Inferior parietal cortex (tissue), 1 donor: ENCODE results near the gene LAP3.
"Not testable (repeated sequence)": the region's sequence is repeated elsewhere in the genome, so short reads cannot be mapped to it uniquely, and the experiment has no call there.

Experiments used
- DNase-seq: peaks from one replicate; pipeline ENCODE4 v3.0.0-alpha.2; 2016; ENCODE audit errors: extremely low spot score

LAP3 gene

DNA sequence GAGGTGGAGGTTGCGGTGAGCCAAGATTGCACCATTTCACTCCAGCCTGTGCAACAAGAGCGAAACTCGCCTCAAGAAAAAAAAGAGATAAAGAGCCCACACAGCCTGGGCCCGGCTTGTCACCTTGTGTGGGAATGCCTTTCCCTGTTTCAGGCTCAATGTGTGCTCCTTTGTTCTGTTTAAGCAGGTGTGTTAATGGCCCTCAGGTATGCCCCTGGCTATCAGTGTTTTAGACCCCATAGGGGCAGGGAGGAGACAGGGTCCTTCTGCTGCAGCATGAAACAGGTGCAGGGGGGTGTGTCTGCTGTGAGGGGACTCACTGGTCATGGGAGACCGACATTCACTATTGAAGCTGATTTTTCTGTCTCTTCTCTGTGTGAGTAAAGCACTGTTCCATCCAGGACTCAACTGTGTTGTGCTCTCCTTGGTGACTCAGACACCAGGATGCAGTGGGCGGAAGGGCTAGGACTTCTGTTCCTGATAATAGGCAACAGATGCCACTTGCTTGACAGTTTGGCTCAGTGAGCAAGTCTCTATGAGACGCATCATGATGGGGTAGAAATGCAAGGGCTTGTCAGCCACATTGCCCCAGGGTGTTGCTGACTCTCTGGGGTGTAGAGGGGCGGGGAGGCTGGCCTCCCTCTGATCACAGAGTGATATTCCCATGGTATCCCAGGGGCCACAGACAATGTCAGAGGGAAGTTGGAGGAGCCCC lies 15.6 kb upstream of the LAP3 start:
- DNase-seq, result peak; percentile 41

DNA sequence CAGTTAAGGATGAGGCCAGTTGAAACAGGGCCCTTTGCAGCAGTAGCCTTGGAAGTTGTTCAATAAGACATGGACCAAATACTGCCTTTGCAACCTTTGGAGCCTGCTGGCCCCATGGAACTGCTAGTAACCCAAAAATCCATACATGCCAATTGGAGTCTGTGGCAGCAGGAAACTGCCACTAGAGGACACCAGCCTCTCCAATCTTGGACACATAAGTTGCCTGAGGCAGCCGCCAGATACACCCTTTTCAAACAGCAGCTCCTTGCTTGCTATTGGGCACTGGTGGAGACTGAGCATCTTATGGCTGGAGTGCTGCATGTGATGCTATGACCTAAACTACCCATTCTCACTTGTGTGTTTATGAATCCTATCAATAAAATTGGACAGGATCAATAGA lies 14.8 kb upstream of the LAP3 start:
- DNase-seq, result no peak

DNA sequence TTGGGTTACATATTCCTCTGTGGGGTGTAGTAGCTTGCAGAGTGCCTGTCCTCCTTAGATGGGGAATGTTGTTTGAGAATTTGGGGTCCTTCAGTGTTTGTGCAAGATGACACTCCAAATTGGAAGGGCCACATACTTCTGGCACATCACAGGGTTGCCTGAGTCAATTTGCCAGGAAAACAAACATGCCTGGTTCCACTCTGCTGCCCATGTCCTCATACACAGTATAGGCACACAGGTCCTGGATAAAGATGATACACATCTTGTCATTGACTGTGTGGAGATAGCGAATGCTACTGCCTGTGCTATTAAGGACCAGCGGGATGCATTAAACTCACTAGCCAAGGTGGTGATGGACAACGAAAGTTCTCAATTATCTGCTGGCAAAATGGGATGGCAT lies 11.2 kb upstream of the LAP3 start:
- no peak for DNase-seq

DNA sequence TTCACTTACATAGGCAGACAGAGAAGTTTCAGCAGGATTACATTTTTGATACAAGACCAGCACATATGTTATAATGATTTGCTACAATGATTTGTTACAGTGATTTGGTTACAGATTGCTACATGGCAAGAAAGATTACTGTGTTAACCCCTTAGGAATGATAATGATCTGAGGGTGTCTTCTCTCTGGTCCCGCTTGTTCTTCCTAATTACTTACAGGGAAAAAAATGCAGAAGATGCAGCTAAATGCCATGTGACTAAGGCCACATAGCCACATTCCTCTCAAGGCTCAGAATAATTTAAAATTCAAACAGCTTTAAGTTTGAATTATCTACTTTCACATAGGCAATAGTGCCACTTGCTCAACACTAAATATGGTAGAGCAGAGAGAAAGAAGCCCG lies 9.7 kb upstream of the LAP3 start:
- no peak for DNase-seq

- no peak for DNase-seq
Measured at GRCh38 chr4:17574206-17574605, 2.8 kb upstream of the LAP3 start.

- DNase-seq, result not testable (repeated sequence)
Measured at GRCh38 chr4:17575177-17575576, 1.8 kb upstream of the LAP3 start.

DNA sequence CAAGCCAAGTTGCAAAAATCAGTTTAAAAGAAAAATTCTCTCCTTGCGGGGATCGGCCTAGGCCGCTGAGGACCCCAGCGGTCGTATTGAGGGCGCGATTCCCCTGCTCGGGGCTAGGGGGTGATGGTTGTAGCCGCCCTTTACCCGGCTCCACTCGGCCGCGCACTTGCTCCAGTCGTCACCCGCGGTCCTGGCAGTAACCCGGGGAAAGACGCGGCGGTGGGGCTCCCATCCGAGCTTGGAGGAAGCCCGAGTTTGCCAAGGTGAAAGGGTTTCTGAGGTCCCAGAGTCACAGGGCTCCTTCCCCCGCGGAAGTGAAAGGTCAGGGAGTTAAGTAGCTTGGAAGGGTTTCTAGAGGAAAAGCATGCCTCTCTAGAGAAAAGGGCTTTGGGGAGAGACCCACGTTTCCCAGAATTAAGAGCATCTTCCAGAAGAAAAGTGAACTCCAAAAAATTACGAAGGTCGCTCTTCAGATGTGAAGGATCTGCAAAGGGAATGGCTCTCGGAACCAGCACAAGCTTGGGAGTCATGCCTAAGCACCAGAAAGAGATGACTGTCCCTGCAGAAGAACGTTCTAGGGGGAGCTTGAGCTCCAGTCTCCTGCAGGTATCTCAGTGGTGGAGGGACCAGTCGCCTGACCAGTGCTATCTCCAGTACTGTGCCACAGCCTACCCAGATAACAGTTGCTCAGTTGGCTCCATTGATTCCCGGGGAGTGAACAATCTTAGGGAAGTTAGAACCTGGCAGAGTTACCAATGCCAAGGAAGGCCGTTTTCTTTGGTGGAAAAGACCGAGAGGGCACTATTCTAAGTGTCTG lies 875 bp downstream of the LAP3 start:
- peak; percentile 10 for DNase-seq

GRCh38 chr4:17578482-17578891 lies 1.5 kb downstream of the LAP3 start:
- no peak for DNase-seq

DNA sequence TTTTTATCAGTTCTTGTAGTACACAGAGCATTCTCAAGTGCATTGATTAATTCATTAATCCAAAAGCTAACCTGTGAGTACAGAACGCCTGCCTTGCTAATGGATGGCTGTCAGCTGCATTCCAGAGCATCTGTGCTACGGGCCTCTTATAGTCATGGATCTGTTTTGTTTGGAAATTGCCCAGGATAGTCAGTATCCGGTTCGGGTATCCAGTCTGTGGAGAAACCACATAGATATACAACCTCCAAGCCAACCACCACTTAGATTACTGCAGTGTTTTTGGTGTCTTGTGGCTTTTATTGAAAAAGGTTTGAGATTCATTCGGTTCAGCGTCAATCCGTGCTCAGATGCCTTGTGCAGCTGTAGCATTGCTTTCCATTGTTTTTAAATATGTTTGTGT lies 4.0 kb downstream of the LAP3 start:
- no peak for DNase-seq

DNA sequence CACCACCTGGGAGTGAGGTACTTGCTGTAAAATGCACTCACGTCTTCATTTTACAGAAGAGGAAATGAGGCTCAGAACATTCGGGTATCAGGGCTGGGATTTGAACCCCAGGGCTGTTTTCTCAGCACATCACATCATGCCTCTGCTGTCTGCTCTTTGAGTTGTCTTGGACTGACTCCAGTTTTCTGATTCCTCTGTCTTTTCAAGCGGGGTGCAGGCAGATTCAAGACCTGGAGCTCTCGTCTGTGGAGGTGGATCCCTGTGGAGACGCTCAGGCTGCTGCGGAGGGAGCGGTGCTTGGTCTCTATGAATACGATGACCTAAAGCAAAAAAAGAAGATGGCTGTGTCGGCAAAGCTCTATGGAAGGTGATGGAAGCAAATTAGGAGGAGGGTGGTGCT lies 6.3 kb downstream of the LAP3 start:
- no peak for DNase-seq

GRCh38 chr4:17583941-17584340 lies 6.9 kb downstream of the LAP3 start:
- no peak for DNase-seq

GRCh38 chr4:17584521-17585213 lies 7.7 kb downstream of the LAP3 start:
- no peak for DNase-seq

DNA sequence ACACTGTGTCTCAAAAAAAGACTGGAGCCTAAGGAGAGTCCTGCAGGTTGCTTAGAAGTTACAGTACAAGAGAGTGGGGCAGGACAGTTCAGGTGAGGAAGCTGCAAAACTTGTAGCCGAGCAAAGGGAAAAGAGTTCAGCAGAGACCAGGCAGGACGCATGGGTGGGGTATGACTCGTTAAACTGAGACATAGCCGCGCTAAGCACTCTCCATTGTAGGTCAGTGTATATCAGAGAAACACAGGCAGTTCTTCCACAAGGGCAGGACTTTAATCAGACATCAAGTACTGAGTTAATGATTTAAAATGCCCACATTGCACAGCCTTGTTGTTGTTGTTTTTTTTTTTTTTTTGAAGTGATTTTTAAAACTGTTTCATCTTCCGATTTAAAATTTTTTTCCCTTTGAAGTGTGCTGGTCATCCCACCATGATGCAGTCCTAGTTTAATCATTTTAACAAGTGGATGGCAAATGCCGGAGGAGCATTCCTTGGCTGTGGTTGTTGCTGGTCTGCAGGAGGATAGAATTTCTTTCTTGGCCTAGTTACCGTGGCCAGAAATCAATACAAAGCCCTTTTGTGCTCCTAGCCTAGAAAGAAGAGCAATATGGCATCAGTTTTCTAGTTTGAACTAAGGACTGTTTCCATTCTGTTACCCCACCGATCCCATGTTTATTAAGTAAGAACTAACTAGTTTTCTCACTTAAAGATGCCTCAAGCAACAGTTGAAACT lies 10.3 kb downstream of the LAP3 start:
- DNase-seq, result peak; percentile 27

DNA sequence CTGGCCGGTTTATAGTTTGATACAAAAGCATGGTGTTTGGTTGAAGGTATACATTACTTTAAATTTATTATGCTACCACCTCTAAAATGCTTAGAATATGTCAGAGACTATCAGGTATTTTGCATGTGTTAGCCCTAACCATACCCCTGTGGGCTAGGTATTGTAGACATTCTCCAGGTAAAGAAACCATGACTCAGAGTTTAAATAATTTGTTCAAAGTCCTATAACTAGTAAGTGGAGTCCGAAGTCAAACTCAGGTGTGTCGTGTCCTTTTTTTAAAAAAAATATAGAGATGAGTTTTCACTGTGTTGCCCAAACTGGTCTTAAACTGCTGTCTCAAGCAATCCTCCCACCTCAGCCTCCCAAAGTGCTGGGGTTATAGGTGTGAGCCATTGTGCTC lies 12.4 kb downstream of the LAP3 start:
- DNase-seq, result no peak

DNA sequence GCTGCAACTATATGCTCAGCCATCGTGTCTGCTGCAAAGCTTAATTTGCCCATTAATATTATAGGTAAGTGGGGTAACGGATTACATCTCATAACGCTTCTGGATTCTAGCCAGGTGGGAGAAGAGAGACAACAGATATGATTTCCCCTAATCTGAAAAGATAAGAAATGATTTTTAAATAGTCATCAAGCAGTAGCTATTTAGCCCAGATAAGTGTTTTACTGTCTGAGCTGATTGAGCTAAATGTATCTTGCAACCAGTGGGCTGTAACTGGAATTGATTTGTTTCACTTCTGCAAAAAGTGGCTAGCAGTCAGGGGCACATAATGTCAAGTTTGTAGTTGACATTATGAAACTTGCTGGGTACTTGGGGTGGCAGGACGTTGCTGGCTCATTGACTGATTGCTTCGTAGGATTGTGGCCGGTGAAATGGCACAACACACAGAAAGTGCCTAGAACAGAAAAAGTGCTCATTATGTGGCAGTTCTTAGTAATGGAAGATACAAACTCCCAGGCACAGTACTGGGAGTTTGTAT lies 18.5 kb downstream of the LAP3 start:
- no peak for DNase-seq

DNA sequence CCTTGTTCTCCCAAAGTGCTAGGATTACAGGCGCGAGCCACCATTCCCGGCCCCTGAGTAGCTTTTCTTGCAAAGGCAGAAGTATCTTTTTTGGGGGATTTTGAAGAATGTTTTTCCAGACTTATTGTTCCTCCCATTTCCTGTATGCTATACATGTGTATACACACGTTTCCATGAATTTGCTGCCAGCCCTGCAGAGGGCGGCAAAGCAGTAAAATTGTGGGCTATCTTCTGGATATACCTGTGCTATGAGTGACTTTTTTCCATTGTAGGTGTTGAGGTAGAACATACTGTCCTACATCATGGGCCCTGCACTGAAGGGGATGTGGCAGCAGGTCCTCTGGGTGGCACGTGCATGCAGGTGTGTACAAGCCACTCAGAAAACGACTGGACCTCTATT lies 20.5 kb downstream of the LAP3 start:
- DNase-seq, result no peak

DNA sequence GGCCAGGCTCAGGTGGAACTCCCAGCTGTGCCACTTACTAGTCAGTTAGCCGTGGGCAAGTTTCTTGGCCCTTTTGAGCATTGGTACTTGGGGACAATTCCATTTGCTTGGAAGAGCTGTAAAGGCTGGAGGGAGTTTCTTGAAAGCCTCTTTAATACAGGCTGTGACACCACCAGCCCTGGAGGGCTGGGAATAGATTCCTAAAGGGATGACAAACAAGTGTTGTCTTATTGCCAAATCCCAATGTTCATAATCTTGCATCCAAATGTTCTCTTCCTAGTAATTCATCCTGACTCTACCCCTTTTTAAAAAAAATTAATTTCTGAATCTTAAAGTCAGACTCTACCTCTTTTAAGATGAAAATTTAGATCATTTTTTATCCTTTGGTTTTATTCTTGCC lies 22.8 kb downstream of the LAP3 start:
- no peak for DNase-seq

DNA sequence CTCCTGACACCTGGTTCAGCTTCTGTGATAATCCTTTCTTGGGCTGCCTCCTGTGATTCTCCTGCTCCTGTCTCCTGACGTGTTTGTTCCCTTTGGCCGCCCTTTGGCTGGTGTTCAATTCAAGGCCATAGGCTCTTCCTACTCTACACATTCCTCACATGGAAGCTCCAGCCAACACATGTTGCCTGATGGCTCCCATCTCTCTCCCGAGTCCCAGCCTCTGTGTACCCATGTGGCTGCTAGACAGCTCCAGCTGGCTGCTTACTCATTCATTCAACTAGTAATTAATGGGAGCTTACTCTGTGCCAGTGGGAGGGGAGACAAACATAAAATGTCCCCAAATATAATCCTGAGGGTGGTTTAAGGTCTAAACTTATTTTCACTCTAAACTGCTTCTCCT lies 28.2 kb downstream of the LAP3 start:
- DNase-seq, result no peak

GRCh38 chr4:17613761-17614415 lies 36.9 kb downstream of the LAP3 start:
- no peak for DNase-seq

GRCh38 chr4:17614416-17615299 lies 37.7 kb downstream of the LAP3 start, which contains the start of gene MED28:
TSS of gene MED28 (plus strand) at chr4:17614641. CDS start at chr4:17614655, 14 bp downstream.
- peak; percentile 99 for DNase-seq
